NB4 (cell line): ENCODE measurements around the gene URB2.

Source experiments
- CTCF ChIP-seq: IDR thresholded peaks from one replicate; pipeline ENCODE4 v1.5.1; 2012; ENCODE audit warnings: low read depth, low read length
- POLR2A ChIP-seq: IDR thresholded peaks from 2 replicates; pipeline ENCODE4 v1.6.1; 2011; ENCODE audit warnings: mild to moderate bottlenecking; ENCODE audit not compliant: insufficient read length; ENCODE audit errors: extremely low read depth

- TF ChIP-seq CTCF (no peak), POLR2A (no peak)
Measured at GRCh38 chr1:229593800-229594199, 32.2 kb upstream of the URB2 start.
